ENCODE results near the gene FAIM. TPM values are rescaled to one million over a fixed set of nuclear protein-coding genes. Genes with fewer than 3 reads are reported as not detected.

The FAIM gene
- total and polyA plus RNA-seq, 2 of the 8 experiments (the other 6 are each of a cell fraction or from before 2014, with no cell fraction given), result 1.2 to 7.1 TPM

DNA sequence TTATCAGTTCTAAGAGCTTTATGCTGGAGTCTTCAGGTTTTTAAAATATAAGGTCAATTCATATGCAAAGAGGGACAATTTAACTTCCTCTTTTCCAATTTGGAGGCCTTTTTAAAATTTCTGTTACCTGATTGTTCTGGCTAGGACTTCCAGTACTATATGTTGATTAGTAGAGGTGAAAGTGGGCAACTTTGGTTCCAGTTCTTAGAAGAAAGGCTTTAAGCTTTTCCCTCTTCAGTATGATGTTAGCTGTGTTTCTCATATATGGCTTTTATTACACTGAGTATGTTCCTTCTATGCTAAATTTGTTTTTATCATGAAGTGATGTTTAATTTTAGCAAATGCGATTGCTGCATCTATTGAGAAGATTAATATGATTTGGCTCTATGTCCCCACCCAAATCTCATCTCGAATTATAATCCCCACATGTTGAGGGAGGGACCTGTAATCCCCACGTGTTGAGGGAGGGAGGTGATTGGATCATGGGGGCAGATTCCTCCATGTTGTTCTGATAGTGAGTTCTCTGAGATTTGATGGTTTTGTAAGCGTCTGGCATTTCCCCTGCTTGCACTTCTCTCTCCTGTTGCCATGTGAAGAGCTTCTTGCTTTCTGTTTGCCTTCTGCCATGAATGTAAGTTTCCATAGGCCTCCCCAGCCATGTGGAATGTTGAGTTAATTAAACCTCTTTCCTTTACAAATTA is 33.8 kb downstream of the FAIM start:
- Histone ChIP-seq H3K4me1 (replicated peaks in 1 of 4; ENCODE audit: control insufficient read depth in 3 of 4, insufficient read depth in 4 of 4, low read length in 3 of 4) (no peaks in the 10 kb centered on the region), H3K56ac (replicated peaks; ENCODE audit: insufficient read length, low read depth, low read length) (no peak overlapping the region), H3K27me3 (replicated peaks in 1 of 4; ENCODE audit: control insufficient read depth in 3 of 4, extremely low read depth in 1 of 4, insufficient read depth in 3 of 4, low read length in 3 of 4) (no peaks in the 10 kb centered on the region; a peak in 1 of 7 replicates), H3K9ac (replicated peaks in 1 of 4; ENCODE audit: extremely low read depth in 1 of 4, low read depth in 3 of 4, low read length in 3 of 4) (no peak overlapping the region), H4K8ac (ENCODE audit: extremely low read depth, insufficient read depth, low read length) (no peak overlapping the region), H3K79me2 (ENCODE audit: control insufficient read depth in 1 of 2, insufficient read depth in 2 of 2, low read length in 2 of 2) (no peaks in the 10 kb centered on the region), H3K23me2 (ENCODE audit: low read depth, low read length) (no peaks in the 10 kb centered on the region), H3K4ac (replicated peaks; ENCODE audit: insufficient read length, low read depth, low read length) (no peak overlapping the region), H4K20me1 (replicated peaks in 1 of 2; ENCODE audit: control insufficient read depth in 1 of 2, insufficient read depth in 2 of 2, low read length in 2 of 2) (no peaks in the 10 kb centered on the region), H3K18ac (ENCODE audit: extremely low read depth, low read length) (no peak overlapping the region), H2BK120ac (replicated peaks; ENCODE audit: low read depth, low read length) (no peak overlapping the region), H3K4me2 (ENCODE audit: insufficient read depth in 1 of 2, low read depth in 2 of 2, low read length in 2 of 2) (no peak overlapping the region), H2BK15ac (ENCODE audit: low read length) (no peak overlapping the region), H4K91ac (replicated peaks; ENCODE audit: insufficient read length, low read length) (no peak overlapping the region), H2BK5ac (ENCODE audit: low read depth, low read length) (no peak overlapping the region), H3K36me3 (ENCODE audit: control insufficient read depth in 2 of 4, insufficient read depth in 4 of 4, low read length in 3 of 4) (no peaks in the 10 kb centered on the region), H2AFZ (ENCODE audit: low read length) (no peak overlapping the region), H2AK5ac (ENCODE audit: low read depth, low read length) (no peak overlapping the region), H2BK12ac (ENCODE audit: low read depth, low read length) (no peak overlapping the region), H3K27ac (ENCODE audit: low read depth, low read length) (no peak overlapping the region), H4K5ac (ENCODE audit: insufficient read length, low read depth, low read length) (no peak overlapping the region), H2BK20ac (ENCODE audit: low read length) (no peak overlapping the region), H3K9me3 (ENCODE audit: insufficient read depth in 2 of 2, low read depth in 1 of 2, low read length in 1 of 2) (peaks cover 18 to 29% of the 10 kb centered on the region in 2 experiments), H3K23ac (ENCODE audit: insufficient read length) (no peak overlapping the region), H3K79me1 (ENCODE audit: low read depth, low read length) (no peaks in the 10 kb centered on the region), H3K14ac (ENCODE audit: insufficient read length) (no peak overlapping the region), H3K4me3 (ENCODE audit: extremely low read depth in 1 of 4, insufficient read depth in 2 of 4, low read depth in 3 of 4, low read length in 4 of 4) (no peak overlapping the region)
- TF ChIP-seq CEBPB (IDR thresholded peaks at IDR 0.05; ENCODE audit: low read depth, low read length), result no peak
- TF ChIP-seq, protein P1, sequence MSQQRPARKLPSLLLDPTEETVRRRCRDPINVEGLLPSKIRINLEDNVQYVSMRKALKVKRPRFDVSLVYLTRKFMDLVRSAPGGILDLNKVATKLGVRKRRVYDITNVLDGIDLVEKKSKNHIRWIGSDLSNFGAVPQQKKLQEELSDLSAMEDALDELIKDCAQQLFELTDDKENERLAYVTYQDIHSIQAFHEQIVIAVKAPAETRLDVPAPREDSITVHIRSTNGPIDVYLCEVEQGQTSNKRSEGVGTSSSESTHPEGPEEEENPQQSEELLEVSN (IDR thresholded peaks at IDR 0.05), result peak; percentile 32; the same call in 1 of the 2 replicates
- TF ChIP-seq RAD21 (IDR thresholded peaks at IDR 0.05 in 1 of 2, conservative IDR thresholded peaks at IDR 0.05 in 1 of 2; ENCODE audit: low read depth in 2 of 2, low read length in 2 of 2), result no peak
- no peak for TF ChIP-seq SAP30 (IDR thresholded peaks at IDR 0.05; ENCODE audit: insufficient read depth, insufficient replicate concordance, low read length)
- DNase-seq (ENCODE audit: low read depth in 1 of 2, low spot score in 2 of 2), result no peak
- FAIRE-seq, result no peak
- ChIA-PET POLR2A (ENCODE audit: partially characterized antibody) (interaction anchor here (1.5 kb wide), 1 partner anchor 24 kb away, joined by 3 read pairs; no protein-coding TSS in a partner anchor), CTCF (ENCODE audit: partially characterized antibody) (interaction anchor here (1.0 to 1.3 kb wide), 2 partner anchors 48 to 281 kb away, joined by 3 to 4 read pairs; no protein-coding TSS in a partner anchor)
- WGBS, 2 experiments (ENCODE audit: extremely low coverage in 1 of 2, insufficient coverage in 1 of 2, insufficient read length in 1 of 2, insufficient replicate concordance in 2 of 2, low coverage in 1 of 2, low lambda C conversion rate in 2 of 2, missing lambda C conversion rate in 1 of 2), result 78% methylated on average over 4 of the region's 4 CpGs; no CpG with 5 or more reads in 1 of the 2 experiments
